Neutrophil (primary cell): ENCODE measurements around the gene CKB.

Experiments used
- H3K27ac ChIP-seq: fragments of 200-600 bp; sonication (generic); 2 replicates; pipeline ENCODE4 v1.5.1; 2016; ENCODE audit warnings: mild to moderate bottlenecking, moderate library complexity
- H3K27me3 ChIP-seq: fragments of 200-600 bp; sonication (generic); 2 replicates; pipeline ENCODE4 v1.6.0; 2016; ENCODE audit warnings: mild to moderate bottlenecking
- H3K36me3 ChIP-seq: fragments of 200-600 bp; sonication (generic); 2 replicates; pipeline ENCODE4 v1.5.1; 2017
- H3K4me1 ChIP-seq, 2 experiments: fragments of 200-600 bp in 1 of 2; sonication (generic) in 1 of 2; 1 replicate in 1 of 2; 2 replicates in 1 of 2; pipeline versions ENCODE4 v1.5.1 to v1.6.1; 2013 to 2016; ENCODE audit warnings: low read depth in 1 of 2, low read length in 1 of 2, mild to moderate bottlenecking in 1 of 2, moderate library complexity in 1 of 2; ENCODE audit not compliant: control insufficient read depth in 1 of 2, insufficient read depth in 1 of 2
- H3K4me3 ChIP-seq, 2 experiments: fragments of 200-600 bp in 1 of 2; sonication (generic) in 1 of 2; 1 replicate in 1 of 2; 2 replicates in 1 of 2; pipeline ENCODE4 v1.5.1; 2013 to 2016; ENCODE audit warnings: low read depth in 1 of 2, low read length in 1 of 2, mild to moderate bottlenecking in 1 of 2, moderate library complexity in 1 of 2
- H3K9me3 ChIP-seq: fragments of 200-600 bp; sonication (generic); 2 replicates; pipeline ENCODE4 v1.5.1; 2016
- CTCF ChIP-seq: fragments of 200-600 bp; sonication (generic); IDR thresholded peaks from 2 replicates; pipeline ENCODE4 v1.5.1; 2016; ENCODE audit warnings: antibody characterized with exemption

The CKB gene

GRCh38 chr14:103499709-103500108, 22.9 kb downstream of the CKB start:
- Histone ChIP-seq H3K36me3 (peaks cover 99% of the 10 kb centered on the region), H3K27ac (no peak overlapping the region), H3K4me1 (no peaks in the 10 kb centered on the region), H3K9me3 (no peaks in the 10 kb centered on the region), H3K4me3 (no peak overlapping the region), H3K27me3 (no peaks in the 10 kb centered on the region)
- TF ChIP-seq CTCF: no peak

GRCh38 chr14:103496776-103497175, 25.9 kb downstream of the CKB start:
- H3K27ac ChIP-seq: no peak overlapping the region
- H3K4me1 ChIP-seq: peaks cover 0 to 5% of the 10 kb centered on the region in 2 experiments
- H3K27me3 ChIP-seq: no peaks in the 10 kb centered on the region
- TF ChIP-seq CTCF: no peak
- H3K36me3 ChIP-seq: peaks cover 99% of the 10 kb centered on the region
- H3K9me3 ChIP-seq: no peaks in the 10 kb centered on the region
- no peak overlapping the region for H3K4me3 ChIP-seq

- no peak overlapping the region for H3K27ac ChIP-seq
- H3K4me1 ChIP-seq: peaks cover 0 to 5% of the 10 kb centered on the region in 2 experiments
- peaks cover 99% of the 10 kb centered on the region for H3K36me3 ChIP-seq
- no peaks in the 10 kb centered on the region for H3K9me3 ChIP-seq
- no peak for TF ChIP-seq CTCF
- H3K27me3 ChIP-seq: no peaks in the 10 kb centered on the region
- H3K4me3 ChIP-seq: no peak overlapping the region
Measured at GRCh38 chr14:103495854-103496253, 26.8 kb downstream of the CKB start.

GRCh38 chr14:103492156-103492925, 30.3 kb downstream of the CKB start:
- Histone ChIP-seq H3K4me3 (no peak overlapping the region), H3K4me1 (peaks cover 0 to 5% of the 10 kb centered on the region in 2 experiments), H3K36me3 (peaks cover 100% of the 10 kb centered on the region), H3K27ac (no peak overlapping the region), H3K27me3 (no peaks in the 10 kb centered on the region), H3K9me3 (no peaks in the 10 kb centered on the region)
- no peak for TF ChIP-seq CTCF

- Histone ChIP-seq H3K9me3 (no peaks in the 10 kb centered on the region), H3K4me3 (no peak overlapping the region), H3K36me3 (peaks cover 97% of the 10 kb centered on the region), H3K4me1 (peaks cover 0 to 5% of the 10 kb centered on the region in 2 experiments), H3K27me3 (no peaks in the 10 kb centered on the region), H3K27ac (no peak overlapping the region)
- TF ChIP-seq CTCF: no peak
Measured at GRCh38 chr14:103491691-103492090, 30.9 kb downstream of the CKB start.
